B cell (primary cell): ENCODE data around the gene LRIG3.

Experiments
- CTCF ChIP-seq: fragments of 200-600 bp; IDR thresholded peaks from one replicate; pipeline ENCODE4 v1.8.0; 2022; ENCODE audit warnings: antibody characterized with exemption, mild to moderate bottlenecking
- EZH2 ChIP-seq: IDR thresholded peaks from 2 replicates; pipeline ENCODE4 v1.6.1; 2012; ENCODE audit warnings: borderline replicate concordance, low read depth, mild to moderate bottlenecking, moderate library complexity, low read length; ENCODE audit not compliant: insufficient read depth, poor library complexity, severe bottlenecking

GRCh38 chr12:58950739-58951100, 30.4 kb upstream of the LRIG3 start:
- TF ChIP-seq CTCF (no peak), EZH2 (no peak)
